SK-N-SH (cell line): Measurements from ENCODE around the gene RFFL.

Experiments
- EP300 ChIP-seq, 2 experiments: IDR thresholded peaks; 2 replicates each; pipeline versions ENCODE4 v1.4.0 to v1.6.1; 2012; ENCODE audit warnings: borderline replicate concordance in 1 of 2, low read depth in 1 of 2, low read length in 1 of 2
- FOXJ3 ChIP-seq: sonication (generic); formaldehyde crosslinking; IDR thresholded peaks from 2 replicates; pipeline ENCODE4 v1.5.1; 2020; ENCODE audit warnings: mild to moderate bottlenecking, missing genetic modification reagents
- MXI1 ChIP-seq: IDR thresholded peaks from 2 replicates; pipeline ENCODE4 v1.6.1; 2012; ENCODE audit warnings: mild to moderate bottlenecking, low read depth, low read length, improper control_type of control experiment
- SIN3A ChIP-seq: IDR thresholded peaks from 2 replicates; pipeline ENCODE4 v1.6.1; 2012; ENCODE audit warnings: low read depth, mild to moderate bottlenecking, low read length, moderate library complexity, borderline replicate concordance
- TCF12 ChIP-seq: IDR thresholded peaks from 2 replicates; pipeline ENCODE4 v1.4.0; 2012
- TF ChIP-seq, protein P1 (sequence below): fragments of 200-600 bp; sonication (generic); IDR thresholded peaks from 2 replicates; pipeline ENCODE4 v1.6.1; 2017; ENCODE audit warnings: antibody characterized with exemption, mild to moderate bottlenecking, moderate library complexity
- TF ChIP-seq, protein P2 (sequence below): IDR thresholded peaks from 2 replicates; pipeline ENCODE4 v1.6.1; 2012; ENCODE audit warnings: mild to moderate bottlenecking, low read depth, low read length, moderate library complexity
- TF ChIP-seq, protein P3 (sequence below): IDR thresholded peaks from 2 replicates; pipeline ENCODE4 v1.4.0; 2012; ENCODE audit warnings: low read depth

DNA sequence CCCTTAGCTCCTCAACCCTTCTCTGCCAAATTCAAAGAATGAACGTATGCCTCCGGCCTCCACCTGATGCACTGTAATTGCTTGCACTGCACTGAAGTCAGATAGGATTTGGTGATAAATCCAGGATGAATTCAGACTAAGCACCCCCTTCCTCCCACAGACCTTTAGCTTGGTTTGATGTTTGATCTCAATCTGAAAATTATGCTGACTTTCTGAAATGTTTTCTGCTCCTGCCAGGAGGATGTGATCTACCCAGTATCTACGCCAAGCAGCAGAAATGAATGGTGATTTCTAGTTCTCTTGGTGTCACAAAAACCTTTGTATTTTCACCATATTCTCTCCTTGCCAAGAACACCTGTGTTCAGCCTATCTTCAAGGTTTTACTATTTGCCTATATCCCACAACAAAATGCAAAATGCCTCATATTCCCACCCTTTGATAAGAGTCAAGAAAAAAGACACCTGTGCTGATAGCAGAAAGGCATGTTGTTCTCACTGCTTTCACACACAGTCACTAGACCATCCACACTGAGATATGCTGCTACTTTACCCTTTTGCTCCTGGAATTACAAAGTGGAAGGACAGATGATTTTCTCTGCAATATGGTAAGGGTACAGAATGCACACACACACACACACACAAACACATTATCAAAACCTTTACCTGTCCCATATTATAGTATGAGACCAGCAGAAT, 14.7 kb downstream of the RFFL start:
- TF ChIP-seq, protein P1, sequence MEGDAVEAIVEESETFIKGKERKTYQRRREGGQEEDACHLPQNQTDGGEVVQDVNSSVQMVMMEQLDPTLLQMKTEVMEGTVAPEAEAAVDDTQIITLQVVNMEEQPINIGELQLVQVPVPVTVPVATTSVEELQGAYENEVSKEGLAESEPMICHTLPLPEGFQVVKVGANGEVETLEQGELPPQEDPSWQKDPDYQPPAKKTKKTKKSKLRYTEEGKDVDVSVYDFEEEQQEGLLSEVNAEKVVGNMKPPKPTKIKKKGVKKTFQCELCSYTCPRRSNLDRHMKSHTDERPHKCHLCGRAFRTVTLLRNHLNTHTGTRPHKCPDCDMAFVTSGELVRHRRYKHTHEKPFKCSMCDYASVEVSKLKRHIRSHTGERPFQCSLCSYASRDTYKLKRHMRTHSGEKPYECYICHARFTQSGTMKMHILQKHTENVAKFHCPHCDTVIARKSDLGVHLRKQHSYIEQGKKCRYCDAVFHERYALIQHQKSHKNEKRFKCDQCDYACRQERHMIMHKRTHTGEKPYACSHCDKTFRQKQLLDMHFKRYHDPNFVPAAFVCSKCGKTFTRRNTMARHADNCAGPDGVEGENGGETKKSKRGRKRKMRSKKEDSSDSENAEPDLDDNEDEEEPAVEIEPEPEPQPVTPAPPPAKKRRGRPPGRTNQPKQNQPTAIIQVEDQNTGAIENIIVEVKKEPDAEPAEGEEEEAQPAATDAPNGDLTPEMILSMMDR = no peak
- TF ChIP-seq EP300 (IDR thresholded peaks at IDR 0.05; ENCODE audit: borderline replicate concordance in 1 of 2, low read depth in 1 of 2, low read length in 1 of 2) (no peak), FOXJ3 (CRISPR knock-in tag) (no peak), SIN3A (no peak), MXI1 (no peak), TCF12 (no peak)
- TF ChIP-seq, protein P2, sequence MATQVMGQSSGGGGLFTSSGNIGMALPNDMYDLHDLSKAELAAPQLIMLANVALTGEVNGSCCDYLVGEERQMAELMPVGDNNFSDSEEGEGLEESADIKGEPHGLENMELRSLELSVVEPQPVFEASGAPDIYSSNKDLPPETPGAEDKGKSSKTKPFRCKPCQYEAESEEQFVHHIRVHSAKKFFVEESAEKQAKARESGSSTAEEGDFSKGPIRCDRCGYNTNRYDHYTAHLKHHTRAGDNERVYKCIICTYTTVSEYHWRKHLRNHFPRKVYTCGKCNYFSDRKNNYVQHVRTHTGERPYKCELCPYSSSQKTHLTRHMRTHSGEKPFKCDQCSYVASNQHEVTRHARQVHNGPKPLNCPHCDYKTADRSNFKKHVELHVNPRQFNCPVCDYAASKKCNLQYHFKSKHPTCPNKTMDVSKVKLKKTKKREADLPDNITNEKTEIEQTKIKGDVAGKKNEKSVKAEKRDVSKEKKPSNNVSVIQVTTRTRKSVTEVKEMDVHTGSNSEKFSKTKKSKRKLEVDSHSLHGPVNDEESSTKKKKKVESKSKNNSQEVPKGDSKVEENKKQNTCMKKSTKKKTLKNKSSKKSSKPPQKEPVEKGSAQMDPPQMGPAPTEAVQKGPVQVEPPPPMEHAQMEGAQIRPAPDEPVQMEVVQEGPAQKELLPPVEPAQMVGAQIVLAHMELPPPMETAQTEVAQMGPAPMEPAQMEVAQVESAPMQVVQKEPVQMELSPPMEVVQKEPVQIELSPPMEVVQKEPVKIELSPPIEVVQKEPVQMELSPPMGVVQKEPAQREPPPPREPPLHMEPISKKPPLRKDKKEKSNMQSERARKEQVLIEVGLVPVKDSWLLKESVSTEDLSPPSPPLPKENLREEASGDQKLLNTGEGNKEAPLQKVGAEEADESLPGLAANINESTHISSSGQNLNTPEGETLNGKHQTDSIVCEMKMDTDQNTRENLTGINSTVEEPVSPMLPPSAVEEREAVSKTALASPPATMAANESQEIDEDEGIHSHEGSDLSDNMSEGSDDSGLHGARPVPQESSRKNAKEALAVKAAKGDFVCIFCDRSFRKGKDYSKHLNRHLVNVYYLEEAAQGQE = no peak
- TF ChIP-seq, protein P3, sequence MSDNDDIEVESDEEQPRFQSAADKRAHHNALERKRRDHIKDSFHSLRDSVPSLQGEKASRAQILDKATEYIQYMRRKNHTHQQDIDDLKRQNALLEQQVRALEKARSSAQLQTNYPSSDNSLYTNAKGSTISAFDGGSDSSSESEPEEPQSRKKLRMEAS = no peak
